ENCODE results near the gene OR4E1.

- TF ChIP-seq, protein P1, sequence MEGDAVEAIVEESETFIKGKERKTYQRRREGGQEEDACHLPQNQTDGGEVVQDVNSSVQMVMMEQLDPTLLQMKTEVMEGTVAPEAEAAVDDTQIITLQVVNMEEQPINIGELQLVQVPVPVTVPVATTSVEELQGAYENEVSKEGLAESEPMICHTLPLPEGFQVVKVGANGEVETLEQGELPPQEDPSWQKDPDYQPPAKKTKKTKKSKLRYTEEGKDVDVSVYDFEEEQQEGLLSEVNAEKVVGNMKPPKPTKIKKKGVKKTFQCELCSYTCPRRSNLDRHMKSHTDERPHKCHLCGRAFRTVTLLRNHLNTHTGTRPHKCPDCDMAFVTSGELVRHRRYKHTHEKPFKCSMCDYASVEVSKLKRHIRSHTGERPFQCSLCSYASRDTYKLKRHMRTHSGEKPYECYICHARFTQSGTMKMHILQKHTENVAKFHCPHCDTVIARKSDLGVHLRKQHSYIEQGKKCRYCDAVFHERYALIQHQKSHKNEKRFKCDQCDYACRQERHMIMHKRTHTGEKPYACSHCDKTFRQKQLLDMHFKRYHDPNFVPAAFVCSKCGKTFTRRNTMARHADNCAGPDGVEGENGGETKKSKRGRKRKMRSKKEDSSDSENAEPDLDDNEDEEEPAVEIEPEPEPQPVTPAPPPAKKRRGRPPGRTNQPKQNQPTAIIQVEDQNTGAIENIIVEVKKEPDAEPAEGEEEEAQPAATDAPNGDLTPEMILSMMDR (conservative IDR thresholded peaks at IDR 0.05 in 1 of 2, IDR thresholded peaks at IDR 0.05 in 1 of 2; ENCODE audit: extremely low read depth in 1 of 2, insufficient read depth in 1 of 2, low read depth in 1 of 2, low read length in 2 of 2), result no peak
- TF ChIP-seq EZH2 (IDR thresholded peaks at IDR 0.05; ENCODE audit: borderline replicate concordance, low read length), result no peak
Measured at GRCh38 chr14:21672116-21672515, 1.5 kb downstream of the OR4E1 start.
